ENCODE data around the gene MGAT3. TPM values are rescaled to one million over a fixed set of nuclear protein-coding genes. Genes with fewer than 3 reads are reported as not detected.
"Not testable (repeated sequence)": the region's sequence is repeated elsewhere in the genome, so short reads cannot be mapped to it uniquely, and the experiment has no call there.

The MGAT3 gene
- total RNA-seq, 1 donor from 2014 or later = 4.2 TPM

- no peak for DNase-seq
These were observed 34.9 kb downstream of the MGAT3 start for GRCh38 chr22:39491696-39492095.

- DNase-seq = no peak
These were observed 35.4 kb downstream of the MGAT3 start for GRCh38 chr22:39492186-39492585.

GRCh38 chr22:39493759-39494158 lies 36.9 kb downstream of the MGAT3 start:
- DNase-seq = no peak

GRCh38 chr22:39494471-39495120 lies 37.8 kb downstream of the MGAT3 start:
- DNase-seq = no peak

GRCh38 chr22:39496131-39496838 lies 39.5 kb downstream of the MGAT3 start:
- peak; percentile 44 for DNase-seq

GRCh38 chr22:39497429-39497828 lies 40.6 kb downstream of the MGAT3 start:
- no peak for DNase-seq

- no peak for DNase-seq
These were observed 41.6 kb downstream of the MGAT3 start for GRCh38 chr22:39498368-39498767.

- DNase-seq = peak; percentile 52
These were observed 42.0 kb downstream of the MGAT3 start for GRCh38 chr22:39498802-39499201.

- DNase-seq = no peak
These were observed 43.3 kb downstream of the MGAT3 start for GRCh38 chr22:39500101-39500500.

- DNase-seq = no peak
These were observed 44.9 kb downstream of the MGAT3 start for GRCh38 chr22:39501644-39502108.

GRCh38 chr22:39502109-39502788 lies 45.4 kb downstream of the MGAT3 start, which contains the start of gene MIEF1:
MIEF1 (plus strand) TSS chr22:39502290; CDS start chr22:39511295, 9,005 bp downstream.
- DNase-seq = peak; percentile 93

- no peak for DNase-seq
These were observed 46.1 kb downstream of the MGAT3 start for GRCh38 chr22:39502789-39503409.

GRCh38 chr22:39503630-39504029 lies 46.8 kb downstream of the MGAT3 start:
- DNase-seq = no peak

GRCh38 chr22:39504071-39504470 lies 47.3 kb downstream of the MGAT3 start:
- DNase-seq = no peak

- not testable (repeated sequence) for DNase-seq
These were observed 50.2 kb downstream of the MGAT3 start for GRCh38 chr22:39507021-39507420.

GRCh38 chr22:39508393-39508792 lies 51.6 kb downstream of the MGAT3 start:
- no peak for DNase-seq

GRCh38 chr22:39510529-39511149 lies 53.8 kb downstream of the MGAT3 start:
- no peak for DNase-seq

GRCh38 chr22:39511226-39511625 lies 54.4 kb downstream of the MGAT3 start:
- no peak for DNase-seq

- no peak for DNase-seq
These were observed 55.2 kb downstream of the MGAT3 start for GRCh38 chr22:39512026-39512425.

GRCh38 chr22:39513791-39514190 lies 57.0 kb downstream of the MGAT3 start:
- DNase-seq = no peak

GRCh38 chr22:39514373-39514973 lies 57.7 kb downstream of the MGAT3 start:
- DNase-seq = no peak

All from skin of body (tissue), 2 donors.